Vagina (tissue), 2 donors: Measurements from ENCODE around the gene ILDR2.

Experiments
- CTCF ChIP-seq, 3 experiments: fragments of 450-650 bp in 2 of 3; fragments of 200-600 bp in 1 of 3; sonication (generic) in 1 of 3; IDR thresholded peaks; one replicate each; pipeline ENCODE4 v1.5.1; 2017 to 2019; ENCODE audit warnings: antibody characterized with exemption in 3 of 3, mild to moderate bottlenecking in 2 of 3, moderate library complexity in 2 of 3
- POLR2AphosphoS5 ChIP-seq, 2 donors: sonication (generic); formaldehyde crosslinking; IDR thresholded peaks; one replicate each; pipeline ENCODE4 v1.9.0; 2017; ENCODE audit warnings: antibody characterized with exemption in 2 of 2, mild to moderate bottlenecking in 2 of 2, low read depth in 1 of 2; ENCODE audit not compliant: insufficient read depth in 1 of 2

GRCh38 chr1:167013108-167013929 is 38.0 kb upstream of the ILDR2 start:
- TF ChIP-seq POLR2AphosphoS5 (IDR thresholded peaks at IDR 0.05; ENCODE audit: insufficient read depth in 1 of 2, low read depth in 1 of 2) (no peak), CTCF (IDR thresholded peaks at IDR 0.05) (no peak)
